OCI-LY1 (cell line): Measurements from ENCODE around the gene MDGA2.
"Not testable (repeated sequence)": the region's sequence is repeated elsewhere in the genome, so short reads cannot be mapped to it uniquely, and the experiment has no call there.

Experiments used
- H2AFZ ChIP-seq: fragments of 200-600 bp; sonication (generic), shearing (Covaris generic); 2 replicates; pipeline ENCODE4 v1.6.0; 2014; ENCODE audit warnings: antibody characterized with exemption, mild to moderate bottlenecking, low read length
- H3F3A ChIP-seq: fragments of 200-600 bp; sonication (generic), shearing (Covaris generic); 2 replicates; pipeline ENCODE4 v1.6.0; 2014; ENCODE audit warnings: mild to moderate bottlenecking, antibody characterized with exemption, low read length, moderate library complexity; ENCODE audit not compliant: insufficient read depth
- H3K27ac ChIP-seq: fragments of 200-600 bp; sonication (generic); 2 replicates; pipeline ENCODE4 v1.5.1; 2014; ENCODE audit warnings: low read length, mixed run types, mild to moderate bottlenecking, low read depth; ENCODE audit not compliant: poor library complexity, severe bottlenecking
- H3K27me3 ChIP-seq: fragments of 200-600 bp; sonication (generic); 2 replicates; pipeline ENCODE4 v1.6.0; 2014; ENCODE audit warnings: antibody characterized with exemption, mild to moderate bottlenecking, low read length, moderate library complexity; ENCODE audit not compliant: insufficient read depth
- H3K36me3 ChIP-seq: fragments of 200-600 bp; sonication (generic); 2 replicates; pipeline ENCODE4 v1.6.1; 2014; ENCODE audit warnings: mild to moderate bottlenecking, antibody characterized with exemption, low read length, moderate library complexity, mixed read lengths; ENCODE audit not compliant: insufficient read depth
- H3K4me1 ChIP-seq: fragments of 200-600 bp; sonication (generic); 2 replicates; pipeline ENCODE4 v1.5.1; 2014; ENCODE audit warnings: mild to moderate bottlenecking, low read length, moderate library complexity; ENCODE audit not compliant: insufficient read depth, severe bottlenecking
- H3K4me2 ChIP-seq: fragments of 200-600 bp; sonication (generic), shearing (Covaris generic); 2 replicates; pipeline ENCODE4 v1.6.1; 2014; ENCODE audit warnings: low read length
- H3K4me3 ChIP-seq: fragments of 200-600 bp; sonication (generic); 2 replicates; pipeline ENCODE4 v1.5.1; 2014; ENCODE audit warnings: low read length, low read depth, mild to moderate bottlenecking, mixed read lengths; ENCODE audit not compliant: poor library complexity, severe bottlenecking
- H3K79me2 ChIP-seq: fragments of 200-600 bp; shearing (Covaris generic); 2 replicates; pipeline ENCODE4 v1.6.1; 2016; ENCODE audit warnings: mixed run types, low read length, mixed read lengths; ENCODE audit not compliant: insufficient read depth
- H3K9ac ChIP-seq: fragments of 200-600 bp; sonication (generic), shearing (Covaris generic); 2 replicates; pipeline ENCODE4 v1.6.1; 2014; ENCODE audit warnings: mild to moderate bottlenecking, low read length, mixed read lengths
- H3K9me2 ChIP-seq: fragments of 200-600 bp; sonication (generic), shearing (Covaris generic); 2 replicates; pipeline ENCODE4 v1.6.1; 2014; ENCODE audit warnings: low read depth, mild to moderate bottlenecking, low read length, mixed read lengths
- H3K9me3 ChIP-seq: fragments of 200-600 bp; shearing (Covaris generic); 2 replicates; pipeline ENCODE4 v1.6.1; 2014; ENCODE audit warnings: low read length, mixed read lengths
- H4K20me1 ChIP-seq: fragments of 200-600 bp; sonication (generic), shearing (Covaris generic); 2 replicates; pipeline ENCODE4 v1.6.0; 2016; ENCODE audit warnings: mild to moderate bottlenecking, low read length; ENCODE audit not compliant: insufficient read depth
- EZH2 ChIP-seq: fragments of 200-600 bp; sonication (generic), shearing (Covaris generic); IDR thresholded peaks from 2 replicates; pipeline ENCODE4 v1.8.0; 2017; ENCODE audit warnings: borderline replicate concordance, mixed run types, mild to moderate bottlenecking, antibody characterized with exemption, low read length, moderate library complexity, mixed read lengths
- TF ChIP-seq, protein P1 (sequence below): fragments of 200-600 bp; sonication (generic), shearing (Covaris generic); IDR thresholded peaks from 2 replicates; pipeline ENCODE4 v1.5.1; 2017; ENCODE audit warnings: mild to moderate bottlenecking, antibody characterized with exemption, low read length, moderate library complexity, mixed read lengths

Gene MDGA2

GRCh38 chr14:47189911-47190484 is 485.4 kb downstream of the MDGA2 start:
- H3K4me2 ChIP-seq: no peak overlapping the region
- no peaks in the 10 kb centered on the region for H3F3A ChIP-seq
- TF ChIP-seq, protein P1, sequence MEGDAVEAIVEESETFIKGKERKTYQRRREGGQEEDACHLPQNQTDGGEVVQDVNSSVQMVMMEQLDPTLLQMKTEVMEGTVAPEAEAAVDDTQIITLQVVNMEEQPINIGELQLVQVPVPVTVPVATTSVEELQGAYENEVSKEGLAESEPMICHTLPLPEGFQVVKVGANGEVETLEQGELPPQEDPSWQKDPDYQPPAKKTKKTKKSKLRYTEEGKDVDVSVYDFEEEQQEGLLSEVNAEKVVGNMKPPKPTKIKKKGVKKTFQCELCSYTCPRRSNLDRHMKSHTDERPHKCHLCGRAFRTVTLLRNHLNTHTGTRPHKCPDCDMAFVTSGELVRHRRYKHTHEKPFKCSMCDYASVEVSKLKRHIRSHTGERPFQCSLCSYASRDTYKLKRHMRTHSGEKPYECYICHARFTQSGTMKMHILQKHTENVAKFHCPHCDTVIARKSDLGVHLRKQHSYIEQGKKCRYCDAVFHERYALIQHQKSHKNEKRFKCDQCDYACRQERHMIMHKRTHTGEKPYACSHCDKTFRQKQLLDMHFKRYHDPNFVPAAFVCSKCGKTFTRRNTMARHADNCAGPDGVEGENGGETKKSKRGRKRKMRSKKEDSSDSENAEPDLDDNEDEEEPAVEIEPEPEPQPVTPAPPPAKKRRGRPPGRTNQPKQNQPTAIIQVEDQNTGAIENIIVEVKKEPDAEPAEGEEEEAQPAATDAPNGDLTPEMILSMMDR: no peak
- no peak for TF ChIP-seq EZH2
- H3K79me2 ChIP-seq: no peaks in the 10 kb centered on the region
- no peaks in the 10 kb centered on the region for H3K36me3 ChIP-seq
- H2AFZ ChIP-seq: no peak overlapping the region
- H3K9ac ChIP-seq: no peak overlapping the region
- no peaks in the 10 kb centered on the region for H4K20me1 ChIP-seq
- no peak overlapping the region for H3K4me3 ChIP-seq
- no peaks in the 10 kb centered on the region for H3K9me3 ChIP-seq
- no peaks in the 10 kb centered on the region for H3K9me2 ChIP-seq
- no peaks in the 10 kb centered on the region for H3K27me3 ChIP-seq
- no peak overlapping the region for H3K27ac ChIP-seq
- no peaks in the 10 kb centered on the region for H3K4me1 ChIP-seq

GRCh38 chr14:47186486-47186885 is 488.9 kb downstream of the MDGA2 start:
- Histone ChIP-seq H3K4me2 (no peak overlapping the region), H3K4me3 (no peak overlapping the region), H2AFZ (no peak overlapping the region), H3K9me3 (no peaks in the 10 kb centered on the region), H3K4me1 (no peaks in the 10 kb centered on the region), H3K9ac (no peak overlapping the region), H4K20me1 (no peaks in the 10 kb centered on the region), H3K9me2 (no peaks in the 10 kb centered on the region), H3K79me2 (no peaks in the 10 kb centered on the region), H3K27me3 (no peaks in the 10 kb centered on the region), H3K27ac (no peak overlapping the region), H3K36me3 (no peaks in the 10 kb centered on the region), H3F3A (no peaks in the 10 kb centered on the region)
- no peak for TF ChIP-seq EZH2
- TF ChIP-seq, protein P1: no peak

DNA sequence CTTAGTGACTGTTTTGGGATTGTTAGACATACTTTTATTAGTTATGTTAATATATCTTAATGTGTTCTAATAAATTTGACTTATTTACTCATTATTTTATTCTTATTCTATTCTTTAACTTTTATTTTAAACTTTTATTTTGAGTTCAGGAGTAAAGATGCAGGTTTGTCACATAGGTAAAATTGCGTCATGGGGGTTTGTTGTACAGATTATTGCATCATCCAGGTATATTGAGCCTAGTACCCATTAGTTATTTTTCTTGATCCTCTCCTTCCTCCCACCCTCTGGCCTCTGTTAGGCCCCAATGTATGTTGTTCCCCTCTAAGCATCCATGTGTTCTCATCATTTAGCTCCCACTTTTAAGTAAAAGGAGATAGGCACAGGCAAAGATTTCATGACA is 495.5 kb downstream of the MDGA2 start:
- no peak overlapping the region for H3K27ac ChIP-seq
- TF ChIP-seq, protein P1: no peak
- no peak for TF ChIP-seq EZH2

GRCh38 chr14:47171896-47172295 is 503.5 kb downstream of the MDGA2 start:
- H2AFZ ChIP-seq, H3K4me3 ChIP-seq, H3K4me1 ChIP-seq, H3K27me3 ChIP-seq, H3K27ac ChIP-seq, H3F3A ChIP-seq, H3K9ac ChIP-seq, H3K4me2 ChIP-seq, H3K9me2 ChIP-seq, H3K79me2 ChIP-seq, H3K36me3 ChIP-seq, H4K20me1 ChIP-seq, H3K9me3 ChIP-seq: not testable (repeated sequence)

More for the DNA sequence above, 495.5 kb downstream of the MDGA2 start:
- H3K4me1 ChIP-seq: no peaks in the 10 kb centered on the region
- no peak overlapping the region for H3K4me2 ChIP-seq
- H2AFZ ChIP-seq: no peak overlapping the region
- no peak overlapping the region for H3K4me3 ChIP-seq
- H3K9ac ChIP-seq: no peak overlapping the region
- H3K79me2 ChIP-seq: no peaks in the 10 kb centered on the region
- H3F3A ChIP-seq: no peaks in the 10 kb centered on the region
- no peaks in the 10 kb centered on the region for H3K36me3 ChIP-seq
- no peaks in the 10 kb centered on the region for H3K9me2 ChIP-seq
- no peaks in the 10 kb centered on the region for H4K20me1 ChIP-seq
- H3K9me3 ChIP-seq: no peaks in the 10 kb centered on the region
- no peaks in the 10 kb centered on the region for H3K27me3 ChIP-seq
